HCT116 (cell line): ENCODE results near the gene NUBPL.

ENCODE experiments used
- CTCF ChIP-seq, 3 experiments: fragments of 200-600 bp in 1 of 3; sonication (generic) in 1 of 3; IDR thresholded peaks in 2 of 3; conservative IDR thresholded peaks in 1 of 3; 2 replicates each; pipeline ENCODE4 v1.5.1; 2012 to 2017; ENCODE audit warnings: low read depth in 2 of 3, low read length in 2 of 3, antibody characterized with exemption in 1 of 3, borderline replicate concordance in 1 of 3, control low read depth in 1 of 3, mild to moderate bottlenecking in 1 of 3, mixed read lengths in 1 of 3, mixed run types in 1 of 3, moderate library complexity in 1 of 3; ENCODE audit not compliant: insufficient read depth in 1 of 3
- JUND ChIP-seq: IDR thresholded peaks from 2 replicates; pipeline ENCODE4 v1.6.1; 2012
- SIN3A ChIP-seq: IDR thresholded peaks from 2 replicates; pipeline ENCODE4 v1.6.1; 2012; ENCODE audit warnings: low read depth
- TF ChIP-seq, protein P1 (sequence below): IDR thresholded peaks from 2 replicates; pipeline ENCODE4 v1.6.1; 2012; ENCODE audit warnings: low read depth

DNA sequence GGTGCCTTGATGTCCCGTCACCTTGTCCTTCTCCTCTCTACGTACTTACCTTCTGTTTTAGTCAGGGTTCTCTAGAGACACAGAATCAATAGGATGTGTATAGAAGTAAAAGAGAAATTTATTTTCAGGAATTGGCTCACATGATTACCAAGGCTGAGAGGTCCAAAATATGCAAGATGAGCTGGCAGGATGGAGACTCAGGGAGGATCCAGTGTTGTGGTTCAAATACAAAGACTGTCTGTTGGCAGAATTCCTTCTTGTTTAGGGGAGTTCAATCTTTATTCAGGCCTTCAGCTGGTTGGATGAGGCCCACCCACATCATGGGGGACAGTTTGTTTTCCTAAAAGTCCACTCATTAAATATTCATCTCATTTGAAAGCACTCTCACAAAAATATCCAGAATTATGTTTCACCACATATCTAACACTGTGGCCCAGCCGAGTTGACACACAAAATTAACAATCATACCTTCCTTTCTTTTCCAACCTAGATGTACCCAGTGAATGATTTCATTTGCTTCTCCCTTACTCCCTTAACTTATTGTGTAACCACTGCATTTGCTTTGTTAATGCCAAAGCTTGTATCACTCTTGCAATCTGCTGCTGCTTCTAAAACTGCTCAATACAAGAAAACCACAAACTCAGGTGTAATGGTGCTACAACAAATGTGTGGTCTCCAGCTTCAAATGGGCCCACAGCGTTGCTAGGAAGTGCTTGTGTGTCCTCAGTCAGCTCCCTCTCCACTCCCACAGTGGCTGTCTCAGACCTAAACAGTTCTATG, 320.5 kb downstream of the NUBPL start:
- no peak for TF ChIP-seq JUND
- TF ChIP-seq SIN3A = no peak
- TF ChIP-seq CTCF (IDR thresholded peaks at IDR 0.05 in 2 of 3, conservative IDR thresholded peaks at IDR 0.05 in 1 of 3; ENCODE audit: borderline replicate concordance in 1 of 3, insufficient read depth in 1 of 3, low read depth in 2 of 3, low read length in 2 of 3) = no peak
- TF ChIP-seq, protein P1, sequence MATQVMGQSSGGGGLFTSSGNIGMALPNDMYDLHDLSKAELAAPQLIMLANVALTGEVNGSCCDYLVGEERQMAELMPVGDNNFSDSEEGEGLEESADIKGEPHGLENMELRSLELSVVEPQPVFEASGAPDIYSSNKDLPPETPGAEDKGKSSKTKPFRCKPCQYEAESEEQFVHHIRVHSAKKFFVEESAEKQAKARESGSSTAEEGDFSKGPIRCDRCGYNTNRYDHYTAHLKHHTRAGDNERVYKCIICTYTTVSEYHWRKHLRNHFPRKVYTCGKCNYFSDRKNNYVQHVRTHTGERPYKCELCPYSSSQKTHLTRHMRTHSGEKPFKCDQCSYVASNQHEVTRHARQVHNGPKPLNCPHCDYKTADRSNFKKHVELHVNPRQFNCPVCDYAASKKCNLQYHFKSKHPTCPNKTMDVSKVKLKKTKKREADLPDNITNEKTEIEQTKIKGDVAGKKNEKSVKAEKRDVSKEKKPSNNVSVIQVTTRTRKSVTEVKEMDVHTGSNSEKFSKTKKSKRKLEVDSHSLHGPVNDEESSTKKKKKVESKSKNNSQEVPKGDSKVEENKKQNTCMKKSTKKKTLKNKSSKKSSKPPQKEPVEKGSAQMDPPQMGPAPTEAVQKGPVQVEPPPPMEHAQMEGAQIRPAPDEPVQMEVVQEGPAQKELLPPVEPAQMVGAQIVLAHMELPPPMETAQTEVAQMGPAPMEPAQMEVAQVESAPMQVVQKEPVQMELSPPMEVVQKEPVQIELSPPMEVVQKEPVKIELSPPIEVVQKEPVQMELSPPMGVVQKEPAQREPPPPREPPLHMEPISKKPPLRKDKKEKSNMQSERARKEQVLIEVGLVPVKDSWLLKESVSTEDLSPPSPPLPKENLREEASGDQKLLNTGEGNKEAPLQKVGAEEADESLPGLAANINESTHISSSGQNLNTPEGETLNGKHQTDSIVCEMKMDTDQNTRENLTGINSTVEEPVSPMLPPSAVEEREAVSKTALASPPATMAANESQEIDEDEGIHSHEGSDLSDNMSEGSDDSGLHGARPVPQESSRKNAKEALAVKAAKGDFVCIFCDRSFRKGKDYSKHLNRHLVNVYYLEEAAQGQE = no peak
